ENCODE results near the gene ADAP1.

Gene ADAP1

GRCh38 chr7:988963-989529 lies 34.6 kb upstream of the ADAP1 start:
- no peak for DNase-seq (ENCODE audit: low read depth in 2 of 2)

- DNase-seq (ENCODE audit: low read depth in 2 of 2), result no peak
Measured at GRCh38 chr7:988426-988911, 34.0 kb upstream of the ADAP1 start.

GRCh38 chr7:987909-988308 lies 33.4 kb upstream of the ADAP1 start:
- DNase-seq (ENCODE audit: low read depth in 2 of 2), result no peak

- no peak for DNase-seq (ENCODE audit: low read depth in 2 of 2)
Measured at GRCh38 chr7:986766-987751, 32.6 kb upstream of the ADAP1 start.

- DNase-seq (ENCODE audit: low read depth in 2 of 2), result no peak
Measured at GRCh38 chr7:985915-986741, 31.6 kb upstream of the ADAP1 start.

GRCh38 chr7:985127-985416 lies 30.6 kb upstream of the ADAP1 start:
- DNase-seq (ENCODE audit: low read depth in 2 of 2), result no peak

- DNase-seq (ENCODE audit: low read depth in 2 of 2), result no peak
Measured at GRCh38 chr7:984361-985126, 30.1 kb upstream of the ADAP1 start.

GRCh38 chr7:983616-984071 lies 29.2 kb upstream of the ADAP1 start:
- no peak for DNase-seq (ENCODE audit: low read depth in 2 of 2)

- DNase-seq (ENCODE audit: low read depth in 2 of 2), result no peak
Measured at GRCh38 chr7:983004-983615, 28.6 kb upstream of the ADAP1 start, which contains the start of gene CYP2W1. TSS of gene CYP2W1 (plus strand) at chr7:983181. CDS start at chr7:983212, 31 bp downstream.

- no peak for DNase-seq (ENCODE audit: low read depth in 2 of 2)
Measured at GRCh38 chr7:982511-983003, 28.1 kb upstream of the ADAP1 start.

- no peak for DNase-seq (ENCODE audit: low read depth in 2 of 2)
Measured at GRCh38 chr7:981793-982510, 27.5 kb upstream of the ADAP1 start.

GRCh38 chr7:979886-980571 lies 25.5 kb upstream of the ADAP1 start:
- no peak for DNase-seq (ENCODE audit: low read depth in 2 of 2)

- no peak for DNase-seq (ENCODE audit: low read depth in 2 of 2)
Measured at GRCh38 chr7:979151-979550, 24.7 kb upstream of the ADAP1 start.

GRCh38 chr7:978416-979091 lies 24.1 kb upstream of the ADAP1 start:
- DNase-seq (ENCODE audit: low read depth in 2 of 2), result no peak

- no peak for DNase-seq (ENCODE audit: low read depth in 2 of 2)
Measured at GRCh38 chr7:978049-978346, 23.5 kb upstream of the ADAP1 start.

- no peak for DNase-seq (ENCODE audit: low read depth in 2 of 2)
Measured at GRCh38 chr7:977326-978048, 23.0 kb upstream of the ADAP1 start.

GRCh38 chr7:976901-977325 lies 22.4 kb upstream of the ADAP1 start:
- no peak for DNase-seq (ENCODE audit: low read depth in 2 of 2)

GRCh38 chr7:975702-976473 lies 21.4 kb upstream of the ADAP1 start:
- no peak for DNase-seq (ENCODE audit: low read depth in 2 of 2)

All from stimulated activated CD4-positive, alpha-beta T cell treated with anti-CD3 and anti-CD28 coated beads, Interleukin-1b, Interleukin-23, amount 100 ng/mL, for 4 hours (primary cell).